HCT116 (cell line): ENCODE results near the gene HDLBP. TPM values are rescaled to one million over a fixed set of nuclear protein-coding genes. Genes with fewer than 3 reads are reported as not detected.
A peak's percentile ranks its signal among the peaks of the same experiment; 100 is the strongest.

Experiments
- ATAC-seq: fragments of 200-7000 bp; cut with Tn5 transposase; 2 replicates; pipeline ENCODE4 v1.9.1; 2020; ENCODE audit warnings: mild to moderate bottlenecking, moderate library complexity
- BruUV-seq: library from RNA; stranded (reverse); fragments of 400-500 nt; replicated peaks from 2 replicates; lab custom pipeline; 2021; lab: Mats Ljungman, UMichigan
- CTCF ChIA-PET: fragments of 300-600 bp; sonication (Branson Sonifier 250); formaldehyde crosslinking; loops from one replicate; lab custom pipeline; 2021; ENCODE audit warnings: antibody characterized with exemption; lab: Charles Lee
- POLR2A ChIA-PET: fragments of 300-600, 350-600 bp; sonication (Branson Sonifier 250); formaldehyde crosslinking; loops from one replicate; lab custom pipeline; 2021; ENCODE audit warnings: antibody characterized with exemption; lab: Charles Lee
- RAD21 ChIA-PET, 2 experiments: fragments of 300-600 bp; sonication (Branson Sonifier 250); formaldehyde crosslinking; loops; one replicate each; lab custom pipeline; 2023; ENCODE audit warnings: low total read pairs in 2 of 2; ENCODE audit not compliant: uncharacterized antibody in 2 of 2, unreplicated experiment in 2 of 2, low non-redundant PET in 1 of 2; lab: Charles Lee
- DNase-seq: peaks from one replicate; pipeline ENCODE4 v3.0.0-alpha.2; 2010; ENCODE audit warnings: low read depth, low spot score
- H2AFZ ChIP-seq: fragments of 200-600 bp; shearing (Covaris generic), sonication (generic); 2 replicates; pipeline ENCODE4 v1.6.1; 2017; ENCODE audit warnings: low read depth, mixed run types, mixed read lengths, antibody characterized with exemption, low read length; ENCODE audit not compliant: poor library complexity, severe bottlenecking
- H3K27ac ChIP-seq: 2 replicates; pipeline ENCODE4 v1.5.1; 2012; ENCODE audit warnings: low read depth, low read length
- H3K27me3 ChIP-seq: fragments of 200-600 bp; sonication (generic); 2 replicates; pipeline ENCODE4 v1.6.1; 2016; ENCODE audit warnings: mixed run types, low read length, mixed read lengths; ENCODE audit not compliant: insufficient read depth
- H3K36me3 ChIP-seq, 2 experiments: fragments of 200-500 bp in 1 of 2; fragments of 200-600 bp in 1 of 2; sonication (Bioruptor generic) in 1 of 2; sonication (generic) in 1 of 2; 2 replicates each; pipeline versions ENCODE4 v1.5.1 to v1.6.1; 2014 to 2016; ENCODE audit warnings: low read length in 2 of 2, inconsistent platforms in 1 of 2, mixed read lengths in 1 of 2, mixed run types in 1 of 2; ENCODE audit not compliant: insufficient read depth in 2 of 2, control insufficient read depth in 1 of 2
- H3K4me1 ChIP-seq, 2 experiments: fragments of 200-600 bp in 1 of 2; sonication (generic) in 1 of 2; 2 replicates each; pipeline versions ENCODE4 v1.5.1 to v1.6.1; 2012 to 2017; ENCODE audit warnings: low read length in 2 of 2, inconsistent platforms in 1 of 2, mild to moderate bottlenecking in 1 of 2, mixed read lengths in 1 of 2, mixed run types in 1 of 2, moderate library complexity in 1 of 2; ENCODE audit not compliant: insufficient read depth in 2 of 2, control insufficient read depth in 1 of 2
- H3K4me2 ChIP-seq: fragments of 200-600 bp; sonication (generic); 2 replicates; pipeline ENCODE4 v1.6.1; 2017; ENCODE audit warnings: mixed run types, low read length, mixed read lengths
- H3K4me3 ChIP-seq, 2 experiments: fragments of 200-600 bp in 1 of 2; sonication (generic) in 1 of 2; replicated peaks in 1 of 2; 2 replicates each; pipeline ENCODE4 v1.5.1; 2011 to 2016; ENCODE audit warnings: low read length in 2 of 2, control low read depth in 1 of 2, low read depth in 1 of 2, mild to moderate bottlenecking in 1 of 2, mixed read lengths in 1 of 2, mixed run types in 1 of 2
- H3K79me2 ChIP-seq: fragments of 200-600 bp; sonication (generic); 2 replicates; pipeline ENCODE4 v1.6.1; 2017; ENCODE audit warnings: mild to moderate bottlenecking, mixed run types, low read length, moderate library complexity, mixed read lengths; ENCODE audit not compliant: insufficient read depth
- H3K9ac ChIP-seq: fragments of 200-600 bp; sonication (generic); 2 replicates; pipeline ENCODE4 v1.6.1; 2016; ENCODE audit warnings: low read length, mixed read lengths
- H3K9me2 ChIP-seq: fragments of 200-600 bp; sonication (generic), shearing (Covaris generic); 2 replicates; pipeline ENCODE4 v1.6.1; 2017; ENCODE audit warnings: mixed run types, mild to moderate bottlenecking, moderate library complexity; ENCODE audit not compliant: insufficient read depth
- H3K9me3 ChIP-seq, 2 experiments: fragments of 200-500 bp in 1 of 2; fragments of 200-600 bp in 1 of 2; sonication (Bioruptor generic) in 1 of 2; sonication (generic) in 1 of 2; 2 replicates each; pipeline ENCODE4 v1.6.1; 2014 to 2017; ENCODE audit warnings: low read length in 2 of 2, mixed read lengths in 2 of 2, inconsistent platforms in 1 of 2, low read depth in 1 of 2, mild to moderate bottlenecking in 1 of 2, mixed run types in 1 of 2, moderate library complexity in 1 of 2; ENCODE audit not compliant: control insufficient read depth in 1 of 2, insufficient read depth in 1 of 2
- H4K20me1 ChIP-seq: fragments of 200-600 bp; sonication (generic), shearing (Covaris generic); 2 replicates; pipeline ENCODE4 v1.6.1; 2017; ENCODE audit warnings: mixed run types, mild to moderate bottlenecking, moderate library complexity; ENCODE audit not compliant: insufficient read depth
- EGR1 ChIP-seq: IDR thresholded peaks from 2 replicates; pipeline ENCODE4 v1.6.1; 2012; ENCODE audit warnings: low read depth
- ELF1 ChIP-seq: IDR thresholded peaks from 2 replicates; pipeline ENCODE4 v1.6.1; 2012; ENCODE audit warnings: low read depth, borderline replicate concordance
- EZH2phosphoT487 ChIP-seq: fragments of 200-600 bp; IDR thresholded peaks from 2 replicates; pipeline ENCODE4 v1.6.1; 2018; ENCODE audit warnings: antibody characterized with exemption, borderline replicate concordance
- POLR2AphosphoS5 ChIP-seq: IDR thresholded peaks from 2 replicates; pipeline ENCODE4 v1.6.1; 2011; ENCODE audit warnings: mild to moderate bottlenecking, low read depth, low read length, moderate library complexity
- RAD21 ChIP-seq: IDR thresholded peaks from 2 replicates; pipeline ENCODE4 v1.6.1; 2012; ENCODE audit warnings: low read depth, mild to moderate bottlenecking
- SIN3A ChIP-seq: IDR thresholded peaks from 2 replicates; pipeline ENCODE4 v1.6.1; 2012; ENCODE audit warnings: low read depth
- ZFX ChIP-seq: fragments of 450-650 bp; IDR thresholded peaks from 2 replicates; pipeline ENCODE4 v1.6.1; 2017
- intact Hi-C: fragments of 100-400 bp; cut with micrococcal nuclease; formaldehyde crosslinking; loops from 2 replicates; pipeline ENCODE4 v1.10.0; 2022
- total RNA-seq: library from RNA; stranded (reverse); gene quantifications from one replicate; pipeline ENCODE4 v1.2.1, GENCODE V29; 2021; ENCODE audit not compliant: unreplicated experiment
- TF ChIP-seq, protein P1 (sequence below), 3 experiments: fragments of 200-600 bp in 1 of 3; sonication (generic) in 1 of 3; IDR thresholded peaks in 2 of 3; conservative IDR thresholded peaks in 1 of 3; 2 replicates each; pipeline ENCODE4 v1.5.1; 2012 to 2017; ENCODE audit warnings: low read depth in 2 of 3, low read length in 2 of 3, antibody characterized with exemption in 1 of 3, borderline replicate concordance in 1 of 3, control low read depth in 1 of 3, mild to moderate bottlenecking in 1 of 3, mixed read lengths in 1 of 3, mixed run types in 1 of 3, moderate library complexity in 1 of 3; ENCODE audit not compliant: insufficient read depth in 1 of 3

HDLBP gene
- total RNA-seq, 1 experiment from 2014 or later = 462 TPM

DNA sequence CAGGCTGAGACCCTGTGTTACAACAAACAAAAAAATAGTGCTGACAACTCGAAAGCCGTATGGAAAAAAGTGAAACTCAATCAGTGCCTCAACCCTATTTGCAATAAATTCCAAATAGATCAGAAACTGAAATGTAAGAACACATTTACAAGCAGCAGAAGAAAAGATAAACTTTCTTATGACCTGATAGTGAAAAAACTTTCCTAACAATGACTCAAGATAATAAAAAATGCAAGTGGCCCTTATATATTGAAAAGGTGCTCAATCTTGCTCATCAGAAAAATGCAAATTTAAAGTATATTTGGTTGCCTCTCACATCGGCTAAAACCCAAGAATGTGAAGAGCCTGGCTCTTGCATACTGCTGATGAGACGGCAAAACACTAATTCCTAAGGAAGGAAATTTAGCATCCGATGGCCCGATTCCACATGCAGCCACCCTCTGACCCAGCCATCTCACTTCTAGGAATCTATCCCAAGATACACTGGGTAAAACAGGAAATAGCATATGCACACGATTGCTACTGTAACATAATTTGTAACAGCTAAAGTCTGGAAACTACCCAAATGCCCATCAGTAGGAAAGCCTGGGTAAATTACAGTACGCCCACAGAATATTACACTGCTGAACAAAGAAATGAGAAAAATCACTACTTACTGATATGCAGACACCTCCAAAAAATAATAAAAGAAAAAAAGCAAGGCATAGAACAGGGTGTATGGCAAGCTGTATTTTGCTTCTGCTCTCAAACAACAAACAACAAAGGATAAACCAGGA, 56.8 kb downstream of the HDLBP start (continued):
- TF ChIP-seq, protein P1, sequence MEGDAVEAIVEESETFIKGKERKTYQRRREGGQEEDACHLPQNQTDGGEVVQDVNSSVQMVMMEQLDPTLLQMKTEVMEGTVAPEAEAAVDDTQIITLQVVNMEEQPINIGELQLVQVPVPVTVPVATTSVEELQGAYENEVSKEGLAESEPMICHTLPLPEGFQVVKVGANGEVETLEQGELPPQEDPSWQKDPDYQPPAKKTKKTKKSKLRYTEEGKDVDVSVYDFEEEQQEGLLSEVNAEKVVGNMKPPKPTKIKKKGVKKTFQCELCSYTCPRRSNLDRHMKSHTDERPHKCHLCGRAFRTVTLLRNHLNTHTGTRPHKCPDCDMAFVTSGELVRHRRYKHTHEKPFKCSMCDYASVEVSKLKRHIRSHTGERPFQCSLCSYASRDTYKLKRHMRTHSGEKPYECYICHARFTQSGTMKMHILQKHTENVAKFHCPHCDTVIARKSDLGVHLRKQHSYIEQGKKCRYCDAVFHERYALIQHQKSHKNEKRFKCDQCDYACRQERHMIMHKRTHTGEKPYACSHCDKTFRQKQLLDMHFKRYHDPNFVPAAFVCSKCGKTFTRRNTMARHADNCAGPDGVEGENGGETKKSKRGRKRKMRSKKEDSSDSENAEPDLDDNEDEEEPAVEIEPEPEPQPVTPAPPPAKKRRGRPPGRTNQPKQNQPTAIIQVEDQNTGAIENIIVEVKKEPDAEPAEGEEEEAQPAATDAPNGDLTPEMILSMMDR (IDR thresholded peaks at IDR 0.05 in 2 of 3, conservative IDR thresholded peaks at IDR 0.05 in 1 of 3; ENCODE audit: borderline replicate concordance in 1 of 3, insufficient read depth in 1 of 3, low read depth in 2 of 3, low read length in 2 of 3) = no peak
- TF ChIP-seq EZH2phosphoT487 (no peak), POLR2AphosphoS5 (no peak), ZFX (no peak), SIN3A (no peak), ELF1 (no peak)

- Histone ChIP-seq H3K79me2 (peaks cover 58% of the 10 kb centered on the region; the same call in 1 of the 2 replicates), H2AFZ (no peak overlapping the region), H3K4me3 (no peak overlapping the region), H3K4me2 (no peak overlapping the region), H3K4me1 (no peaks in the 10 kb centered on the region), H4K20me1 (peaks cover 5% of the 10 kb centered on the region; the same call in 1 of the 2 replicates), H3K36me3 (peaks cover 64 to 76% of the 10 kb centered on the region in 2 experiments), H3K27me3 (no peaks in the 10 kb centered on the region), H3K9me3 (no peaks in the 10 kb centered on the region), H3K27ac (no peak overlapping the region), H3K9ac (no peak overlapping the region), H3K9me2 (no peaks in the 10 kb centered on the region)
- ATAC-seq = no peak
- TF ChIP-seq RAD21 (peak; percentile 10; the same call in 1 of the 2 replicates), EGR1 (no peak)
- TF ChIP-seq, protein P1 (IDR thresholded peaks at IDR 0.05 in 2 of 3, conservative IDR thresholded peaks at IDR 0.05 in 1 of 3; ENCODE audit: borderline replicate concordance in 1 of 3, insufficient read depth in 1 of 3, low read depth in 2 of 3, low read length in 2 of 3) = 0 out of 6 replicates have a peak, but pooled peaks of 1 of the 3 experiments have one; percentile 4
- no peak for DNase-seq
- BruUV-seq = no TSS peak
- ChIA-PET RAD21 (no interaction called here), POLR2A (no interaction called here), CTCF (no interaction called here)
- intact Hi-C loops = no loop called here
These were observed 57.9 kb downstream of the HDLBP start for GRCh38 chr2:241257419-241258032.
